Head of caudate nucleus (tissue), 42 donors: ENCODE results near the gene DISP2.

Experiments
- DNase-seq, 42 donors: peaks; one replicate each; pipeline versions ENCODE4 v3.0.0 to v3.0.0-alpha.2; 2020 to 2021; ENCODE audit warnings: mixed read lengths in 7 of 42
- intact Hi-C: fragments of 100-400 bp; cut with DNase I; formaldehyde crosslinking; loops from one replicate; pipeline ENCODE4 v1.15.0; 2022

The DISP2 gene

GRCh38 chr15:40407330-40407990, 49.4 kb downstream of the DISP2 start:
- no peak for DNase-seq

GRCh38 chr15:40409366-40409765, 51.3 kb downstream of the DISP2 start:
- intact Hi-C loops, result no loop called here
- DNase-seq, result no peak

More at GRCh38 chr15:40407330-40407990, 49.4 kb downstream of the DISP2 start:
- intact Hi-C loops, result no loop called here

DNA sequence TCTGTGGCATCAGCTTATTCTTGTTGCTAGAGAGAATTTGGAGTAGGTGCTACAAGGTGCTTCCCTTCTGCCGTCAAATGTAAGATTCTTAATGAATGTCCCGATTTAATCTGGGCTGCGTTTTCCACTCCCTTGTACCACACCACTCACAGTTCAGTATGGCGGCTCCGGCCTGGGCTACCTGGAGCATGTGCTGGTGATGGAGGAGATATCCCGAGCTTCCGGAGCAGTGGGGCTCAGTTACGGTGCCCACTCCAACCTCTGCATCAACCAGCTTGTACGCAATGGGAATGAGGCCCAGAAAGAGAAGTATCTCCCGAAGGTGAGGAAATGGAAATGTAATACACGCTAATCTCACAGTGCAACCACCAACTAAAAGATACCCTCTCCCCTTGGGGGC, 52.5 kb downstream of the DISP2 start:
- intact Hi-C loops, result loop anchor here (10.0 kb wide), 1 partner anchor 366 kb away; no protein-coding TSS in a partner anchor
- DNase-seq, result no peak

DNA sequence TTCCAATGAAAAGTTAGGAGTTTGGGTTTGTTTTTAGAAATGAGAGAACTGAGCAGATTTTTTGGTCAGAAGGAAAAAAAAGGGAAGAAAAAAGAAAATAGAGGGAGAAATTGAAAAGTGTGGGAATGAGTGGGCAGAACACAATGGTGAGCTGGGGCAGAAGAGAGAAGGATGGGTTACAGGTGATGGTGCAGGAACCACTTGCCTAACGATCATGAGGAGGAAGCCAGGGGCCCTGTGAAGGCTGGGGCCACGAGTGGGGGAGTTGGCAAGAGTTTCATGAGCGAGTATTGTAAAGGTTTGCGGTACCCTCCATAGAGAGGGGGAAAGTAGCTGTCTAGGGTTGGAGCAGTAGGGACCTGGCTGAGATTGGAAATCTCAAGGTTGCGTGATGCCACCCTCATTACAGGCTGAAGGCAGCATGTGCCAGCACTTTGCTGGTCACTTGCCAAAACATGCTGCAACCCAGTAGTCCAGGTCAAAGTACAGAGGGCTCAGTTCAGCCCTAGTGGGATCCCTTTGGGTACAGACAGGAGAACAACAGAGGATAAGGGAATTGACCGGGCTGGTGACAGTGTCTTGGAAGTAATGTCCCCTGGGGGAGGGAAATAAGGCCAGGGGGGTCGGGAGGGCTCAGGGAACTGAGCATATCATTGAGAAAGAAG, 54.2 kb downstream of the DISP2 start:
- peak in 1 of 42 donors; percentile 8 for DNase-seq
- intact Hi-C loops, result loop anchor here (10.0 kb wide), 1 partner anchor 367 kb away; no protein-coding TSS in a partner anchor

- intact Hi-C loops, result loop anchor here (10.0 kb wide), 1 partner anchor 368 kb away; no protein-coding TSS in a partner anchor
- peak in 1 of 42 donors; percentile 10 for DNase-seq
These were observed 55.0 kb downstream of the DISP2 start for GRCh38 chr15:40413036-40413435.

DNA sequence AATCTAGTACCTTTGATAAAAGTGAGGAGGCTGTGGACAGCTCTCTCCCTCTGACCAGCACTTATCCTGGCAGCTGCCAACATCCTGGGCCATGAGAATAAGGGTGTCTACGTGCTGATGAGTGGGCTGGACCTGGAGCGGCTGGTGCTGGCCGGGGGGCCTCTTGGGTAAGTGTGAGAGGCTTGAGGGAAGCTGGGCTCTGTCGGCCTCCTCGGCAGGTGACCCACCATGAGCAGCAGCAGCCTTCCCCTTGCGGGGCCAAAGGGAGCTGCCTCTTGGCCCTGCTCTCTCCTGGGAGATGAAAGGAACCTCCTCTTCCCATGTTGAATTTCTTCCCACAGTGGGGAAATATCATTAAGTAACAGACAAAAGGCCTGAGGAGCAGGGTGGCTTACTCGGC, 56.8 kb downstream of the DISP2 start:
- intact Hi-C loops, result loop anchor here (10.0 kb wide), 1 partner anchor 370 kb away; no protein-coding TSS in a partner anchor
- DNase-seq, result peak in 1 of 42 donors; percentile 14

DNA sequence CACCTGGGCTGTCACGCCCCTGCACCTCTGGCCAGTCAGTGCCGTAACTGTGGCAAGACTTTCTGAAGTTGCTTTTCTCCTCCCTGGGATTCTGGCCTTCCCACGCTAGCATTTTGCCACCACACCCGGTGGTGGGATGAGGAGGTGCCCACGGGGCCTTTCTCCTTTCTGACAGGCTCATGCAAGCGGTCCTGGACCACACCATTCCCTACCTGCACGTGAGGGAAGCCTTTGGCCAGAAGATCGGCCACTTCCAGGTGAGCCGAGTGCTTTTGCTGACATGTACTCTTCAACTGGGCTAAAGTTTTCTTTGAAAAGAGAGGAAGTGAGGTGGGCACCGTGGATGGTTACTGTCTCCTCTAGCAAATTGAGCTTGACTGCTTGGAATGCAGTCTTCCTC, 57.2 kb downstream of the DISP2 start:
- intact Hi-C loops, result loop anchor here (10.0 kb wide), 1 partner anchor 370 kb away; no protein-coding TSS in a partner anchor
- DNase-seq, result peak in 1 of 42 donors; percentile 9

DNA sequence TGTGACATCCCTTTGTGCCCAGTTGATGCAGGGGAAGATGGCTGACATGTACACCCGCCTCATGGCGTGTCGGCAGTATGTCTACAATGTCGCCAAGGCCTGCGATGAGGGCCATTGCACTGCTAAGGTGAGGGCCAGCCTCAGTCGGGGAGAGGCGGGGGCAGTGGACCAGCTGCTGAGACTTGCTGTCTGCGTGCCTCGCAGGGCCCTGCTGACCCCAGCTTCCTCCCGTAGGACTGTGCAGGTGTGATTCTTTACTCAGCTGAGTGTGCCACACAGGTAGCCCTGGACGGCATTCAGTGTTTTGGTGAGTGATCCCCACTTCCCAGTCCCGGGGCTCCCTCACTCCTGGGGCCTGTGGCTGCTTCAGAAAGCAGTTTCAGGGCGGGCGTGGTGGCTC, 58.0 kb downstream of the DISP2 start:
- peak in 1 of 42 donors; percentile 14 for DNase-seq
- intact Hi-C loops, result loop anchor here (10.0 kb wide), 1 partner anchor 371 kb away; no protein-coding TSS in a partner anchor

DNA sequence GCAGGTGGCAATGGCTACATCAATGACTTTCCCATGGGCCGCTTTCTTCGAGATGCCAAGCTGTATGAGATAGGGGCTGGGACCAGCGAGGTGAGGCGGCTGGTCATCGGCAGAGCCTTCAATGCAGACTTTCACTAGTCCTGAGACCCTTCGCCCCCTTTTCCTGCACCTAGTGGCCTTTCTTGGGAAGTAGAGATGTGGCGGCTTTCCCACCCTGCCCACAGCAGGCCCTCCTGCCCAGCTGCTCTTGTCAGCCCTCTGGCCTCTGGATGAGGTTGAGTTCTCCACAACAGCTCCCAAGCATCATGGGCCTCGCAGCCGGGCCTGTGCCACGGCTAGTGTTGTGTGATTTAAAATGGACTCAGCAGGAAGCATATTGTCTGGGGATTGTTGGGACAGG, 60.1 kb downstream of the DISP2 start:
- DNase-seq, result no peak
- intact Hi-C loops, result loop anchor here (10.0 kb wide), 1 partner anchor 373 kb away; no protein-coding TSS in a partner anchor

GRCh38 chr15:40420071-40420713, 62.2 kb downstream of the DISP2 start:
- intact Hi-C loops, result loop anchor here (5.0 kb wide), 2 partner anchors 78 to 143 kb away; partner anchors contain the start of gene CCDC9B
- peak in 2 of 42 donors; percentile 9 to 21 for DNase-seq

DNA sequence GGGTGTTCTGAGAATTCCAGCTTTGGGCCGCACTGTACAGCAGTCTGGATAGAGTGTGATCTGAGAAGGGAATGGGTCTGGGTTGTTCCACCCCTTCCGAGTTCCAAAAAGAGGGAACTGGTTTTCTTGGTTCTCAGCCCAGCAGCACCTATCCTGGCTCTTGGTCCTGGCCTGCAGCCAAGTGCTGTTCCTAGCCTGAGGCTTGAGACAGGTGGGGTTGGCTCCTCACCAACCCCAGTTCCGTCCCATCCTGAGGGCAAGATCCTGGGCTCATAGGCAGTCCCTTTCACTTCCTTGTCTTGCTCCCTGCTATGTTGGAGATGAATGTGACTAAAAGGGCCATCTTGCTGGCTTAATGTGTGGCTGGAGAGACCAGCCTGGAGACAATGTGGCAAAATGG, 62.8 kb downstream of the DISP2 start:
- DNase-seq, result peak in 1 of 42 donors; percentile 48
- intact Hi-C loops, result loop anchor here (5.0 kb wide), 2 partner anchors 78 to 143 kb away; partner anchors contain the start of gene CCDC9B

- DNase-seq, result peak; percentile 67 to 93 (median 85)
- intact Hi-C loops, result loop anchor here (5.0 kb wide), 2 partner anchors 79 to 144 kb away; partner anchors contain the start of gene CCDC9B
These were observed 63.5 kb downstream of the DISP2 start for GRCh38 chr15:40421246-40422157.

- DNase-seq, result no peak
- intact Hi-C loops, result loop anchor here (5.0 kb wide), 2 partner anchors 82 to 147 kb away; partner anchors contain the start of gene CCDC9B
These were observed 66.6 kb downstream of the DISP2 start for GRCh38 chr15:40424483-40425115.

- intact Hi-C loops, result no loop called here
- no peak for DNase-seq
These were observed 67.7 kb downstream of the DISP2 start for GRCh38 chr15:40425681-40426080.

- DNase-seq, result no peak
- intact Hi-C loops, result no loop called here
These were observed 69.2 kb downstream of the DISP2 start for GRCh38 chr15:40427188-40427587.

DNA sequence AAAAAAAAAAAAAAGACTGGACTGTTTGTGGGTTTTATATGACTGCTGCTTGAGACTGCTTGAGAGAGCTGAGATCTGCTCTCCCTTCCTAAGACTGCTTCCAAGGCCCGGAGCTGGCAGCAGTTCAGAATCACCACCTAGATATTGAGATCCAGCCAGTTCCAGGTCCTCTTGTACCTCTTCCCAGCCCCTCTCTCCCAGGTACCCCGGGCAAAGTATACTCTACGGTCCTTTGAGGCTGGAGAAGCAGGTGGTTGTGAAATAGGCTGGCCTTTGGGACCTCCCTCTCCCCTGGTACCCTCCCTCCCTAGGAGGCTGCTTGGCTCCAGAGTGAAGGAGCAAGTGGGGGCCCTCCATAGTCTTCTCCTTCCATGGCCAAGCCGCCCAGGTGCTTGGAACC, 70.2 kb downstream of the DISP2 start:
- no peak for DNase-seq
- intact Hi-C loops, result no loop called here
